Psoas muscle (tissue), 8 donors: ENCODE measurements around the gene TMEM59L. TPM values are rescaled to one million over a fixed set of nuclear protein-coding genes. Genes with fewer than 3 reads are reported as not detected.
A peak's percentile ranks its signal among the peaks of the same experiment; 100 is the strongest.

Experiments
- ATAC-seq, 4 donors: fragments of 200-7000 bp; cut with Tn5 transposase; one replicate each; pipeline ENCODE4 v1.9.1; 2020; ENCODE audit warnings: moderate library complexity in 3 of 4, mild to moderate bottlenecking in 2 of 4
- DNase-seq, 2 donors: peaks; one replicate each; pipeline ENCODE4 v3.0.0-alpha.2; 2020
- H3K27ac ChIP-seq: fragments of 200-600 bp; one replicate; pipeline ENCODE4 v1.8.0; 2022
- H3K27me3 ChIP-seq, 3 donors: fragments of 200-600 bp in 1 of 3; one replicate each; pipeline versions ENCODE4 v1.6.1 to v1.8.0; 2013 to 2022; ENCODE audit warnings: low read length in 2 of 3, mild to moderate bottlenecking in 2 of 3, moderate library complexity in 1 of 3; ENCODE audit not compliant: insufficient read depth in 3 of 3
- H3K36me3 ChIP-seq, 2 donors: fragments of 200-600 bp in 1 of 2; one replicate each; pipeline versions ENCODE4 v1.6.1 to v1.8.0; 2013 to 2022; ENCODE audit warnings: low read depth in 1 of 2, mild to moderate bottlenecking in 1 of 2, moderate library complexity in 1 of 2; ENCODE audit not compliant: insufficient read depth in 1 of 2
- H3K4me1 ChIP-seq: fragments of 200-600 bp; one replicate; pipeline ENCODE4 v1.8.0; 2022
- H3K4me3 ChIP-seq: fragments of 200-600 bp; one replicate; pipeline ENCODE4 v1.8.0; 2022; ENCODE audit warnings: mild to moderate bottlenecking
- H3K9me3 ChIP-seq: fragments of 200-600 bp; one replicate; pipeline ENCODE4 v1.8.0; 2022
- CTCF ChIP-seq: fragments of 200-600 bp; IDR thresholded peaks from one replicate; pipeline ENCODE4 v1.8.0; 2022; ENCODE audit warnings: antibody characterized with exemption
- WGBS, 3 donors: extraction: QIAGEN DNeasy Blood & Tissue Kit; methylation state at CpG; one replicate each; pipeline versions ENCODE4 v1.1.6 to v1.1.7; 2013; 5-methylcytosine and 5-hydroxymethylcytosine counted together
- intact Hi-C, 2 donors: fragments of 100-400 bp; cut with DNase I; formaldehyde crosslinking; loops; one replicate each; pipeline versions ENCODE4 v1.11.0 to v1.14.2; 2022
- polyA plus RNA-seq, 3 donors: library from polyadenylated mRNA; stranded (reverse); fragments of 200-250 nt; gene quantifications; one replicate each; pipeline ENCODE4 v1.2.3, GENCODE V29; 2013
- total RNA-seq, 4 donors: library from RNA; stranded (reverse); fragmentation: NEBNext Ultra II Directional in 2 of 4; extraction: Animal tissue kit (Norgen Biotek cat#: 25700) in 2 of 4; gene quantifications; one replicate each; pipeline versions ENCODE4 v1.2.1 to v1.2.4, GENCODE V29; 2021 to 2023
- donor health status: healthy with polysubstance abuse.
- donor health status: DM: no; HTN: no; CAD: no; lungs with moderate emphysema.
- donor health status: Bipolar disorder and iron deficiency.
- donor health status: healthy.
- donor health status: DM: yes; HTN: yes; CAD: no.
- donor health status: DM: no; HTN: no; CAD: no.
- donor health status: DM: no; HTN: no; CAD: no.
- donor health status: DM: yes; HTN: yes; CAD: no.

TMEM59L gene
- total and polyA plus RNA-seq, 7 donors = 0.79 to 4.8 (median 2.5) TPM

GRCh38 chr19:18636183-18636968 lies 23.7 kb downstream of the TMEM59L start:
- peak; percentile 96 to 99 (median 98) for ATAC-seq
- H3K9me3 ChIP-seq = no peaks in the 10 kb centered on the region
- H3K27me3 ChIP-seq = no peaks in the 10 kb centered on the region
- intact Hi-C loops = no loop called here
- peak overlapping the region; percentile 83 for H3K27ac ChIP-seq
- TF ChIP-seq CTCF = no peak
- peak overlapping the region; percentile 88 for H3K4me3 ChIP-seq
- 1 to 2% (median 2%) methylated on average over 34 to 44 of the region's 44 CpGs for WGBS, 3 donors
- H3K36me3 ChIP-seq = no peaks in the 10 kb centered on the region
- peaks cover 9% of the 10 kb centered on the region for H3K4me1 ChIP-seq
- peak; percentile 98 to 99 for DNase-seq

GRCh38 chr19:18636969-18637629 lies 24.4 kb downstream of the TMEM59L start, which contains the start of gene KLHL26:
Gene KLHL26, plus strand, starts transcription at chr19:18637028. Its CDS starts 27 bp downstream, at chr19:18637055.
- Histone ChIP-seq H3K9me3 (no peaks in the 10 kb centered on the region), H3K4me1 (peaks cover 9% of the 10 kb centered on the region), H3K36me3 (no peaks in the 10 kb centered on the region), H3K27me3 (no peaks in the 10 kb centered on the region), H3K27ac (peak within 1 kb of the TSS; percentile 83), H3K4me3 (peak within 1 kb of the TSS; percentile 88)
- no peak for TF ChIP-seq CTCF
- intact Hi-C loops = no loop called here
- DNase-seq (no peak), ATAC-seq (no peak)
- WGBS, 3 donors = 5 to 8% (median 7%) methylated on average over 41 to 47 of the region's 47 CpGs

GRCh38 chr19:18637673-18638630 lies 25.3 kb downstream of the TMEM59L start:
- Histone ChIP-seq H3K9me3 (no peaks in the 10 kb centered on the region), H3K4me1 (peaks cover 9% of the 10 kb centered on the region), H3K27me3 (no peaks in the 10 kb centered on the region), H3K36me3 (no peaks in the 10 kb centered on the region), H3K27ac (peak overlapping the region; percentile 83), H3K4me3 (peak overlapping the region; percentile 88)
- 32 to 48% (median 37%) methylated on average over 3 of the region's 3 CpGs for WGBS, 3 donors
- ATAC-seq (no peak), DNase-seq (no peak)
- no peak for TF ChIP-seq CTCF
- intact Hi-C loops = no loop called here

GRCh38 chr19:18639706-18640243 lies 27.1 kb downstream of the TMEM59L start:
- no peaks in the 10 kb centered on the region for H3K36me3 ChIP-seq
- ATAC-seq (no peak), DNase-seq (no peak)
- intact Hi-C loops = no loop called here
- peaks cover 10% of the 10 kb centered on the region for H3K4me1 ChIP-seq
- WGBS, 3 donors = 66 to 81% (median 75%) methylated on average over 8 of the region's 8 CpGs
- TF ChIP-seq CTCF = no peak
- no peaks in the 10 kb centered on the region for H3K27me3 ChIP-seq
- no peak overlapping the region for H3K4me3 ChIP-seq
- no peak overlapping the region for H3K27ac ChIP-seq
- no peaks in the 10 kb centered on the region for H3K9me3 ChIP-seq
